Esophagus squamous epithelium (tissue), 4 donors: ENCODE measurements around the gene STK11.

Experiments used
- POLR2A ChIP-seq, 4 donors: fragments of 450-650 bp; IDR thresholded peaks; one replicate each; pipeline ENCODE4 v1.6.1; 2017; ENCODE audit warnings: antibody characterized with exemption in 4 of 4, mild to moderate bottlenecking in 4 of 4, moderate library complexity in 3 of 4
- TF ChIP-seq, protein P1 (sequence below), 6 experiments: fragments of 450-650 bp in 4 of 6; fragments of 200-600 bp in 2 of 6; sonication (generic) in 2 of 6; IDR thresholded peaks; one replicate each; pipeline ENCODE4 v1.5.1; 2016 to 2019; ENCODE audit warnings: antibody characterized with exemption in 6 of 6, mild to moderate bottlenecking in 4 of 6, moderate library complexity in 4 of 6

DNA sequence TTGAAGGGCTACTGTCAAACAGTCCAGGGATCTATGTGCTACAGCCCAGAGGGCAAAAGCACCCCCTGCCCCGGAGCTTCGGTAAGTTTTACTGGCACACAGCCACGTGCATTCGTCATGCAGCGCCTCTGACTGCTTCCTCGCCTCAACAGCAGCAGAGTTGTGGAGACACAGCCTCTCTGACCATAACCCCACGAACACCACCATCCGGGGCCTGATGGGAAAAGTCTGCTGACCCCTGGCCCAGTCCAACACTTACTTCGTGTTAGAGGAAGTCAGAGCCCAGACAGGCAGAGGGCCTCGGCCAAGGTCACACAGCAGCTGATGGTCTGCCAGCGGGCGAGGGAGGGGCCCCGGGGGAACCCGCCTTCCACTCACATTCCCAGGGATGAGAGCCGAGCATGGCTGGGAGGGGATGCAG lies 27.1 kb downstream of the STK11 start:
- TF ChIP-seq, protein P1, sequence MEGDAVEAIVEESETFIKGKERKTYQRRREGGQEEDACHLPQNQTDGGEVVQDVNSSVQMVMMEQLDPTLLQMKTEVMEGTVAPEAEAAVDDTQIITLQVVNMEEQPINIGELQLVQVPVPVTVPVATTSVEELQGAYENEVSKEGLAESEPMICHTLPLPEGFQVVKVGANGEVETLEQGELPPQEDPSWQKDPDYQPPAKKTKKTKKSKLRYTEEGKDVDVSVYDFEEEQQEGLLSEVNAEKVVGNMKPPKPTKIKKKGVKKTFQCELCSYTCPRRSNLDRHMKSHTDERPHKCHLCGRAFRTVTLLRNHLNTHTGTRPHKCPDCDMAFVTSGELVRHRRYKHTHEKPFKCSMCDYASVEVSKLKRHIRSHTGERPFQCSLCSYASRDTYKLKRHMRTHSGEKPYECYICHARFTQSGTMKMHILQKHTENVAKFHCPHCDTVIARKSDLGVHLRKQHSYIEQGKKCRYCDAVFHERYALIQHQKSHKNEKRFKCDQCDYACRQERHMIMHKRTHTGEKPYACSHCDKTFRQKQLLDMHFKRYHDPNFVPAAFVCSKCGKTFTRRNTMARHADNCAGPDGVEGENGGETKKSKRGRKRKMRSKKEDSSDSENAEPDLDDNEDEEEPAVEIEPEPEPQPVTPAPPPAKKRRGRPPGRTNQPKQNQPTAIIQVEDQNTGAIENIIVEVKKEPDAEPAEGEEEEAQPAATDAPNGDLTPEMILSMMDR (IDR thresholded peaks at IDR 0.05), result no peak
- TF ChIP-seq POLR2A (IDR thresholded peaks at IDR 0.05), result no peak
